ENCODE data around the gene EYA3.

EYA3 gene

GRCh38 chr1:27967106-27967883 is 121.1 kb downstream of the EYA3 start:
- no peak for DNase-seq

- DNase-seq = no peak
These were observed 121.9 kb downstream of the EYA3 start for GRCh38 chr1:27966402-27967105.

DNA sequence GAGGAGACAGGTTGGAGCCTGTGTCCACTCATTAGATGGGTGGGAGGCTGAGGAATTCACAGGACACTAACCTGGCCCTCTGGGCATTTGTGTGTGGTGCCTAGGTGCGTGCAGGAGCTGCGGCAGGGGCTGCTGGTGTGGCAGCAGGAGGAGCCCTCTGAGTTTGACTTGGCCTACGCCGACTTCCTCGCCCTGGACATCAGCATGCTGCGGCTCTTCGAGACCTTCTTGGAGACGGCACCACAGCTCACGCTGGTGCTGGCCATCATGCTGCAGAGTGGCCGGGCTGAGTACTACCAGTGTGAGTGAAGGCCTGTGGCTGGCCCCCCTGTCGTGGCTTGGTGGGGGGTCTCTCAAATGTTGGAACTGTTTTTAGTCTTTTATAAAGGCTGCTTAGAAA is 125.0 kb downstream of the EYA3 start:
- DNase-seq = no peak

DNA sequence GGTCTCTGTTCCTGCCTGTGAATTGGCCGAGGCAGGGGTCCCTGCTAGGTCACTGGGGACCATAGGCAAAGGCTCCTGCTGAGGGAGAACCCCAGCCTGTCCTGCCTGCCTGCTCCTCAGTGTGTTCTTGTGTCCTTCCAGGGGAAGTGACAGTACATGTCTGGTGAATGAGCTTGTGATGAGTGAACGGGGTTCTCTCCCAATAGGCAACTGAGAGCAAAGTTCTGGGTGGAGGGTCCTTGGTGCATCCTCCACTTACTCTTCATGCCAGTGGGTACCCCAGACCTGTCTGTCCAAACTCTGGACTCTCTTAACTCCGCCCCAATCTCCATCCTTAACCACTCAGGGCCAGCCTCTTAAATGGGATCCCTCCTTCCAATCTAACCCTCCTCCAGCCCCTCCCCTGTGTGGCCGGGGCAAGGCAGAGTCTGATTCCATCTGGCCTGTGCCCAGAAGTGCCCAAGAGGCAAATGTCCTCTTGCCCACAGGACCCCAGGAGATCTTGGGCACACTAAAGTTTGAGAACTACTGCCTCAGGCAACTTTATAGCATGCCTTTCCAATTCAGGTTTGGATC is 126.7 kb downstream of the EYA3 start:
- DNase-seq = no peak

- DNase-seq = no peak
These were observed 127.4 kb downstream of the EYA3 start for GRCh38 chr1:27960762-27961645.

GRCh38 chr1:27959792-27960603 is 128.4 kb downstream of the EYA3 start, which contains the start of gene XKR8:
TSS of gene XKR8 (plus strand) at chr1:27959973. CDS start at chr1:27960070, 97 bp downstream.
- DNase-seq = peak; percentile 78

DNA sequence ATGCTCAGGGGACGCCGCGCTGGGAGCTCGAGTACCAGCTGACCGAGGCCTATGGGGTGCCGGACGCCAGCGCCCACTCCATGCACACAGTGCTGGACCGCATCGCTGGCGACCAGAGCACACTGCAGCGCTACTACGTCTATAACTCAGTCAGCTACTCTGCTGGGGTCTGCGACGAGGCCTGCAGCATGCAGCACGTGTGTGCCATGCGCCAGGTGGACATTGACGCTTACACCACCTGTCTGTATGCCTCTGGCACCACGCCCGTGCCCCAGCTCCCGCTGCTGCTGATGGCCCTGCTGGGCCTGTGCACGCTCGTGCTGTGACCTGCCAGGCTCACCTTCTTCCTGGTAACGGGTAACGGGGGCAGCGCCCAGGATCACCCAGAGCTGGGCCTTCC is 129.9 kb downstream of the EYA3 start:
- no peak for DNase-seq

DNA sequence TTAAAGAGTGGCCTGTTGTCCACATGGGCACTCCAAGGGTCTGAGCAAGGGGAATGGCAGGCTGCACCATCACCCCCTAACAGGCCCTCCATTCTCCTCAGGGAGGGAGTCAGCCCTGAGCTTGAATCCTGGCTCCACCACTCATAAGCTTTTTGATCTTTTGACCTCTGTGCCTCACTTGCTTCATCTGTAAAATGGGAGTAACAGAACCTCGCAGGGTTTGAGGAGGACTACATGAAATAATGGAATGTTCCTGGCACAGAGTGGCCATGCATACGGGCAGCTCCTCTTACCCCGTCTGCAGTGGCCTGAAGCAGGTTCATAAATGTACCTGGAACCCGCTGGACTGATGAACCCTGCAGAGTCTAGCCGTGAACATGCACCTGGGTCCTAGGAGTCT is 130.8 kb downstream of the EYA3 start:
- DNase-seq = no peak

DNA sequence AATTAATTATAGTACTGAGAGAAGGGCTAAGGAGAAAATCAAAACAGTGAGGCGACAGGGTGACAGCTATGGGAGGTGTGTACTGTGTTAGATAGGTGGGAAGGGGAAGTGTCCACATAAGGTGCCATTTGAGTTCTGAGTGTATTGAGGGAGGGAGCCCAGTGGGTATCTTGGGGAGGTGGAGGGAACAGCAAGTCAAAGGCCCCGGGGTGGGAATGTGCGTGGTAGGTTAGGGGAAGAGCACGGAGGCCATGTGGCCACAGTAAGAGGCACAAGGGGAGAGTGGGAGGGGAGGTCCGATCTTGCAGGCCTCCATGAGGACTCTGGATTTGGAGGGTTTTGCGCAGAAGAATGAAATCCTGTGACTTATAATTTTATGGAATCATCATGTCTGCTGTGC is 131.6 kb downstream of the EYA3 start:
- no peak for DNase-seq

GRCh38 chr1:27955076-27955475 is 133.3 kb downstream of the EYA3 start:
- DNase-seq = no peak

DNA sequence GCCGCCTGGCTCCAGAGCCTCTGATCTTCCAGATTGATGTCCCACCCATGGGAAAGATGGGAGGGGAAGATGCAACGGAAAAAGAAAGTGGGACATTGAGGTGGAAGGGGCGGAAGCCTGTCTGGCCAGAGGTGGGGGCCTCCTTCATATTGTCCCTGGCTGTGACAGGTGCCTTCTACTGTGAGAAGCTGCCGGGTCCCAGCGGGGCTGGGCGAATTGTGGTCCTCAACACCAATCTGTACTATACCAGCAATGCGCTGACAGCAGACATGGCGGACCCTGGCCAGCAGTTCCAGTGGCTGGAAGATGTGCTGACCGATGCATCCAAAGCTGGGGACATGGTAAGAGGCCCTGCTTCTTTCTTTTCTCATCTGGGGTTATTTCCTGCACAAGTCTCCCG is 134.2 kb downstream of the EYA3 start:
- DNase-seq = no peak

DNA sequence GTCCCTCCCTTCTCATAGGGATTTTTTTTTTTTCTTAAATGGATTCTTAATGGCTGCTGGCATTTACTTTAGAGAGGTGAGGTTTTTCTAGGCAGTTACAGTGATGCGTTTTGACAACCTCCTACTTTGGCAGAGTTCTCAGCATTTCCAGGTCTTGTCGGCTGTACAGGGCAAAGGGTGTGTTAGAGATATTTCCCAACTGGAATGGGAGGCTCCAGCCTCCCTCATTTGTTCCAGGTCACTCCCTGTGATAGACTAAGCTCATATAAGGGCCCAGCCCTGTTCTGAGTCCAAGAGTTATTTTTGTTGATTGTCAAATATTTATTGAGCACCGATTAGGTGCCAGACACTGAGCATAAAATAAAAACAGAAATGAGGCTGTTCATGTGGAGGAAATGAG is 136.3 kb downstream of the EYA3 start:
- no peak for DNase-seq

- no peak for DNase-seq
These were observed 137.0 kb downstream of the EYA3 start for GRCh38 chr1:27951396-27951795.

GRCh38 chr1:27949027-27949426 is 139.4 kb downstream of the EYA3 start:
- DNase-seq = no peak

DNA sequence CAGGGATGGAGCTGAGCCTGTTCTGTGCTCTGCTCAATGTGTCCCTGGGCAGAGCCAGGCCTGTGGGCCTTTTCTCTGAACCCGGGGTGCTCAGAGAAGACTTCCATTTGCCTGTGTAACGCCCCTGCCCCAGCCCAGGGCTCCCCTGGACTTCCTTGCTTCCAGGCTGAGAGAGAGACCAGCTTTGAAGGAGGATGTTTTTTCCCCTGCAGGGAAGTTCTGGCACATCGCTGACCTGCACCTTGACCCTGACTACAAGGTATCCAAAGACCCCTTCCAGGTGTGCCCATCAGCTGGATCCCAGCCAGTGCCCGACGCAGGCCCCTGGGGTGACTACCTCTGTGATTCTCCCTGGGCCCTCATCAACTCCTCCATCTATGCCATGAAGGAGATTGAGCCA is 143.4 kb downstream of the EYA3 start:
- DNase-seq = no peak

DNA sequence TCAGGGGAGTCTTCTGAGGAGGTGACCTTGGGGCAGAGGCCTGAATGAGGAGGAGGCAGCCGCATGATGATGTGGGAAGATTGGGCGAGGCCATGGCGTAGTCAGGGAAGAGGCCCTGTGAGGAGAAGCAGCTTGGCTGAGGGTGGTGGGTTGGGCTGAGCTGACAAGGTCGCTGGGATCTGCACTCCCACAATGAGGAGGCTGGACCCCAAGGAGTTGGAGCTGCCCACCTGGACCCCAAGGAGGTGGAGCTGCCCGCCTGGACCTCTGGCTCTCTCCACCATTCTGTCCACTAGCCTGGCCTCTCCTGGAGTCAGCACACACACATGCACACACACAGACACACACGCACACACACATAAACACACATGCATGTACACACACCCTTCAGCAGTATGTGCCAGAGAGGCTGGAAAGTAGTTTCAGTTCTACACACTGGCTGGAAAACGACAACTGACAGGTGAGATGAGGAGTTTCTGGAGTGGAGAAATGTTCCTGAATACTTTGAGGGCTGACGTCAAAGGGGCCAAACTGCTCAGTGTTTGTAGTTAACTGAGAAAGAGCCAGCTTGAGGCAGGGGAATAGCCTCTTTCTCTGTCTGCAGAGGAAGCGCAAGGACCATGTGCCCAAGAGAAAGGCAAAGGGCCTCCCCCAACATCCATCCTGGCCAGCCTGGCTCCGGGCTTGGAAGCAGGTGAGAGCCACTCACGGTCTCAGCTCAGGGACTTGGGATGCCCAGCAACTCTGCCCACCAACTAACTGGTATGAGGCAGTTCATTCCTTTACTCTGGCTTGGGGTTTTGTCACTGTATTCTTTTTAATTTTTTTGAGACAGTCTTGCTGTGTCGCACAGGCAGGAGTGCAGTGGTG is 146.5 kb downstream of the EYA3 start:
- no peak for DNase-seq

- no peak for DNase-seq
These were observed 147.4 kb downstream of the EYA3 start for GRCh38 chr1:27940870-27941560.

GRCh38 chr1:27940297-27940696 is 148.1 kb downstream of the EYA3 start:
- DNase-seq = peak; percentile 69

- no peak for DNase-seq
These were observed 149.9 kb downstream of the EYA3 start for GRCh38 chr1:27938488-27938887.

DNA sequence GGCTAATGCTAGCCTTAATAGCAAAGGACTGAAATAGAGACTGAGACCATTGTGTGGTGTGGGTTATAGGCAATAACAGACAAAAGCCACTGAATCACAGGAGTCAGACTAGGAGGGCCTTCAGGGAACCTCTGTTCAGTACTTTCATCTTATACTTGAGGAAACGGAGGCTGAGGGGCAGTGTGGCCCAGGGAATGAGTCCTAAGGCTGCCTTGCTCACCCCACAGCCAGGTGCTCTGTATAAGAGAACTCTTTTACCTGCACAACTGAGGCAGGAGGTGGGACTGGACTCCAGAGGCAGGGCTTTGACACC is 150.9 kb downstream of the EYA3 start:
- DNase-seq = no peak

DNA sequence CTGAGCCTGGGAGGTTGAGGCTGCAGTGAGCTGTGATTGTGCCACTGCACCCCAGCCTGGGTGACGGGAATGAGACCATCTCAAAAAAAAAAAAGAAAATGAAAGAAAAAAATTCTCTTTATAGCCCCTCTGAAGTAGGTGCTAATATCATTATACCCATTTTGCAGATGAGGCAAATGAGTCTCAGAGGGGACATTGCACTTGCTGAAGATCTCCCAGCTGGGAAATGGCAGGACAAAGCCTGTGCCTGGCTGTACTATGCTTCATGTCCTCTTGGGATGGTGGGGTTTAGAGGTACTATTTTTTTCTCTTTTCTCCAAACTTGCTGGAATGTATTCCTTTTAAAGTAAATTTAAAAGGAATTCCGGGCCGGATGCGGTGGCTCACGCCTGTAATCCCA is 152.0 kb downstream of the EYA3 start:
- no peak for DNase-seq
